K562 (cell line): ENCODE data around the gene AMBRA1. TPM values are rescaled to one million over a fixed set of nuclear protein-coding genes. Genes with fewer than 3 reads are reported as not detected.
A peak's percentile ranks its signal among the peaks of the same experiment; 100 is the strongest.

Experiments
- BRF2 ChIP-seq: IDR thresholded peaks from 3 replicates; pipeline ENCODE4 v1.6.1; 2011; ENCODE audit warnings: borderline replicate concordance, mild to moderate bottlenecking; ENCODE audit not compliant: insufficient read length, insufficient read depth
- FIP1L1 ChIP-seq: fragments of 200-400 bp; formaldehyde crosslinking; IDR thresholded peaks from 2 replicates; pipeline ENCODE4 v1.6.1; 2018; ENCODE audit warnings: mild to moderate bottlenecking, low read depth, low read length; ENCODE audit not compliant: poor library complexity, severe bottlenecking
- HNRNPLL ChIP-seq: fragments of 200-400 bp; formaldehyde crosslinking; IDR thresholded peaks from 2 replicates; pipeline ENCODE4 v1.6.1; 2017; ENCODE audit warnings: low read length, low read depth, mild to moderate bottlenecking; ENCODE audit not compliant: poor library complexity, severe bottlenecking
- KLF10 ChIP-seq: fragments of 250-450 bp; sonication (Bioruptor Pico); IDR thresholded peaks from 2 replicates; pipeline ENCODE4 v1.6.1; 2021; ENCODE audit warnings: matching md5 sums
- LARP7 ChIP-seq: fragments of 450-650 bp; IDR thresholded peaks from 2 replicates; pipeline ENCODE4 v1.6.1; 2016
- MAX ChIP-seq: sonication (generic); formaldehyde crosslinking; IDR thresholded peaks from 2 replicates; pipeline ENCODE4 v1.9.0; 2022; ENCODE audit warnings: mild to moderate bottlenecking, missing genetic modification reagents
- MYC ChIP-seq, 2 experiments: fragments of 250-450 bp in 1 of 2; sonication (Bioruptor Pico) in 1 of 2; IDR thresholded peaks; 2 replicates each; pipeline versions ENCODE4 v1.5.1 to v1.6.1; 2012 to 2021; ENCODE audit warnings: low read depth in 2 of 2, borderline replicate concordance in 1 of 2, improper control_type of control experiment in 1 of 2, low read length in 1 of 2, mild to moderate bottlenecking in 1 of 2, moderate library complexity in 1 of 2
- PHB2 ChIP-seq: fragments of 450-650 bp; IDR thresholded peaks from 2 replicates; pipeline ENCODE4 v1.6.1; 2017; ENCODE audit warnings: low read depth
- POLR2A ChIP-seq: fragments of 450-650 bp; conservative IDR thresholded peaks from 2 replicates; pipeline ENCODE4 v1.6.1; 2016
- PPARD ChIP-seq: fragments of 250-450 bp; sonication (Bioruptor Pico); IDR thresholded peaks from 2 replicates; pipeline ENCODE4 v1.8.0; 2022; ENCODE audit warnings: inconsistent platforms, mild to moderate bottlenecking, moderate library complexity
- TRIM25 ChIP-seq: fragments of 450-650 bp; IDR thresholded peaks from 2 replicates; pipeline ENCODE4 v1.7.0; 2016; ENCODE audit warnings: borderline replicate concordance
- ZBTB2 ChIP-seq: fragments of 450-650 bp; IDR thresholded peaks from 2 replicates; pipeline ENCODE4 v1.6.1; 2016; ENCODE audit warnings: antibody characterized with exemption
- ZNF239 ChIP-seq: fragments of 250-450 bp; sonication (Bioruptor Pico); IDR thresholded peaks from 2 replicates; pipeline ENCODE4 v1.4.0; 2020; ENCODE audit warnings: mild to moderate bottlenecking
- ZNF445 ChIP-seq: fragments of 250-450 bp; sonication (Bioruptor Pico); IDR thresholded peaks from 2 replicates; pipeline ENCODE4 v1.4.0; 2020; ENCODE audit warnings: low read depth, mild to moderate bottlenecking, moderate library complexity
- ZNF695 ChIP-seq: fragments of 450-650 bp; formaldehyde crosslinking; IDR thresholded peaks from 2 replicates; pipeline ENCODE4 v1.4.0; 2020; ENCODE audit warnings: mild to moderate bottlenecking, moderate library complexity
- polyA plus RNA-seq, 8 experiments: library from polyadenylated mRNA; depleted of rRNA in 4 of 8; stranded (reverse) in 5 of 8; unstranded in 3 of 8; fragments of >200 nt; fragmentation: Nextera tagmentation in 2 of 8; fragmentation: Illumina TruSeq in 1 of 8; extraction: Ambion mirVana in 2 of 8; extraction: Trizol in 1 of 8; gene quantifications; 2 replicates each; pipeline versions ENCODE4 v1.2.1 to v1.2.3, GENCODE V29; 2011 to 2014; ENCODE audit warnings: inconsistent platforms in 1 of 8, missing spikeins in 1 of 8
- total RNA-seq, 7 experiments: library from RNA; depleted of rRNA in 6 of 7; stranded (reverse); fragments of >200 nt in 6 of 7; fragmentation: Illumina TruSeq in 2 of 7; extraction: Trizol in 2 of 7; gene quantifications; 2 replicates each; pipeline versions ENCODE4 v1.2.1 to v1.2.3, GENCODE V29; 2011 to 2021; ENCODE audit warnings: low replicate concordance in 1 of 7
- TF ChIP-seq, protein P1 (sequence below), 2 experiments: fragments of 150-350 bp in 1 of 2; IDR thresholded peaks; 2 replicates each; pipeline ENCODE4 v1.6.1; 2012 to 2016; ENCODE audit warnings: low read depth in 2 of 2, low read length in 2 of 2, mild to moderate bottlenecking in 1 of 2, moderate library complexity in 1 of 2
- TF ChIP-seq, protein P2 (sequence below): fragments of 450-650 bp; IDR thresholded peaks from 2 replicates; pipeline ENCODE4 v1.6.1; 2016; ENCODE audit warnings: borderline replicate concordance

AMBRA1 gene
- total and polyA plus RNA-seq, 9 of the 15 experiments (the other 6 are each of a cell fraction or from before 2014, with no cell fraction given) = 0.15 to 24.5 (median 13.0) TPM

DNA sequence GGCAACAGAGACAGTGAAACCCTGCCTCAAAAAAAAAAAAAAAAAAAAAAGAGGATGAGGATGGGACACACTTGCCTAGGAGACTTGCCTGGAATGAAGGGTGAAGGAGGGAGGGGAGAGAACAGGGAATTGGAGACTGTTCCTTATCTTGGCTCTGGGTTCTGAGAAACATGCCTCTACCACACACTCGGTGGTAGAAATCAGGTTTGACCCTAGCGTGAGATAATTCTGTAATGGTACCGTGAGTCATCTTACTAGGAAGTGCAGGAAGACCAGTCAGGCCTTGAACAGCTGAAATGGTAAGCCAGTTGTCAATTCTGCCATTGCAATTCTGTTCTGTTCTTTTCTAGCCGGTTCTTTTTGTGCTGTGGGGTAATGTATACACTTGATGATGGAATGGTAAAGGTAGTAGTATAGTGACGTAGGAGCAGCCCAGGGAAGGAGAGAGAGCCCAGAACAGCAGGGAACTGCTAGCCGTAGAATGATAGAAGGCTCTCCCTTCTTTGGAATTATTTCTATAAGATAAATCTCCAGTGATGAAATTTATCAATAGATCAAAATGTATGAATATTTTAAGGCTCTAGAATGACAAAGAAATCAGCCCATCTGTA lies 3.9 kb upstream of the AMBRA1 start (continued):
- TF ChIP-seq, protein P1, sequence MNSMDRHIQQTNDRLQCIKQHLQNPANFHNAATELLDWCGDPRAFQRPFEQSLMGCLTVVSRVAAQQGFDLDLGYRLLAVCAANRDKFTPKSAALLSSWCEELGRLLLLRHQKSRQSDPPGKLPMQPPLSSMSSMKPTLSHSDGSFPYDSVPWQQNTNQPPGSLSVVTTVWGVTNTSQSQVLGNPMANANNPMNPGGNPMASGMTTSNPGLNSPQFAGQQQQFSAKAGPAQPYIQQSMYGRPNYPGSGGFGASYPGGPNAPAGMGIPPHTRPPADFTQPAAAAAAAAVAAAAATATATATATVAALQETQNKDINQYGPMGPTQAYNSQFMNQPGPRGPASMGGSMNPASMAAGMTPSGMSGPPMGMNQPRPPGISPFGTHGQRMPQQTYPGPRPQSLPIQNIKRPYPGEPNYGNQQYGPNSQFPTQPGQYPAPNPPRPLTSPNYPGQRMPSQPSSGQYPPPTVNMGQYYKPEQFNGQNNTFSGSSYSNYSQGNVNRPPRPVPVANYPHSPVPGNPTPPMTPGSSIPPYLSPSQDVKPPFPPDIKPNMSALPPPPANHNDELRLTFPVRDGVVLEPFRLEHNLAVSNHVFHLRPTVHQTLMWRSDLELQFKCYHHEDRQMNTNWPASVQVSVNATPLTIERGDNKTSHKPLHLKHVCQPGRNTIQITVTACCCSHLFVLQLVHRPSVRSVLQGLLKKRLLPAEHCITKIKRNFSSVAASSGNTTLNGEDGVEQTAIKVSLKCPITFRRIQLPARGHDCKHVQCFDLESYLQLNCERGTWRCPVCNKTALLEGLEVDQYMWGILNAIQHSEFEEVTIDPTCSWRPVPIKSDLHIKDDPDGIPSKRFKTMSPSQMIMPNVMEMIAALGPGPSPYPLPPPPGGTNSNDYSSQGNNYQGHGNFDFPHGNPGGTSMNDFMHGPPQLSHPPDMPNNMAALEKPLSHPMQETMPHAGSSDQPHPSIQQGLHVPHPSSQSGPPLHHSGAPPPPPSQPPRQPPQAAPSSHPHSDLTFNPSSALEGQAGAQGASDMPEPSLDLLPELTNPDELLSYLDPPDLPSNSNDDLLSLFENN (IDR thresholded peaks at IDR 0.05; ENCODE audit: low read depth in 2 of 2, low read length in 2 of 2) = no peak
- TF ChIP-seq MYC (IDR thresholded peaks at IDR 0.05; ENCODE audit: low read depth, low read length) (no peak), MYC (CRISPR knock-in tag; IDR thresholded peaks at IDR 0.05; ENCODE audit: borderline replicate concordance, low read depth) (no peak), PPARD (CRISPR knock-in tag) (no peak), FIP1L1 (no peak), MAX (CRISPR knock-in tag) (no peak), ZNF239 (no peak), ZBTB2 (peak; percentile 65; the same call in 1 of the 2 replicates), ZNF445 (CRISPR knock-in tag) (no peak), KLF10 (no peak), POLR2A (no peak), PHB2 (no peak), ZNF695 (CRISPR knock-in tag) (no peak), LARP7 (no peak), BRF2 (no peak), HNRNPLL (no peak), TRIM25 (no peak)
- TF ChIP-seq, protein P2, sequence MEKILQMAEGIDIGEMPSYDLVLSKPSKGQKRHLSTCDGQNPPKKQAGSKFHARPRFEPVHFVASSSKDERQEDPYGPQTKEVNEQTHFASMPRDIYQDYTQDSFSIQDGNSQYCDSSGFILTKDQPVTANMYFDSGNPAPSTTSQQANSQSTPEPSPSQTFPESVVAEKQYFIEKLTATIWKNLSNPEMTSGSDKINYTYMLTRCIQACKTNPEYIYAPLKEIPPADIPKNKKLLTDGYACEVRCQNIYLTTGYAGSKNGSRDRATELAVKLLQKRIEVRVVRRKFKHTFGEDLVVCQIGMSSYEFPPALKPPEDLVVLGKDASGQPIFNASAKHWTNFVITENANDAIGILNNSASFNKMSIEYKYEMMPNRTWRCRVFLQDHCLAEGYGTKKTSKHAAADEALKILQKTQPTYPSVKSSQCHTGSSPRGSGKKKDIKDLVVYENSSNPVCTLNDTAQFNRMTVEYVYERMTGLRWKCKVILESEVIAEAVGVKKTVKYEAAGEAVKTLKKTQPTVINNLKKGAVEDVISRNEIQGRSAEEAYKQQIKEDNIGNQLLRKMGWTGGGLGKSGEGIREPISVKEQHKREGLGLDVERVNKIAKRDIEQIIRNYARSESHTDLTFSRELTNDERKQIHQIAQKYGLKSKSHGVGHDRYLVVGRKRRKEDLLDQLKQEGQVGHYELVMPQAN = no peak
